PFSK-1 (cell line): Measurements from ENCODE around the gene TP53TG5.

Experiments used
- REST ChIP-seq, 2 experiments: IDR thresholded peaks; 2 replicates each; pipeline versions ENCODE4 v1.6.1 to v1.8.0; 2011 to 2012; ENCODE audit warnings: low read depth in 2 of 2, low read length in 2 of 2, control low read depth in 1 of 2, inconsistent platforms in 1 of 2, mild to moderate bottlenecking in 1 of 2, moderate library complexity in 1 of 2; ENCODE audit not compliant: insufficient read depth in 1 of 2
- TAF1 ChIP-seq: IDR thresholded peaks from 2 replicates; pipeline ENCODE4 v1.6.1; 2012; ENCODE audit warnings: low read length, control low read depth, borderline replicate concordance; ENCODE audit not compliant: insufficient read depth

- TF ChIP-seq TAF1 (no peak), REST (IDR thresholded peaks at IDR 0.05; ENCODE audit: insufficient read depth in 1 of 2, low read depth in 2 of 2, low read length in 2 of 2) (no peak)
These were observed 55.2 kb downstream of the TP53TG5 start for GRCh38 chr20:45322952-45323383.
